MCF 10A (cell line): ENCODE results near the gene VEGFA. TPM values are rescaled to one million over a fixed set of nuclear protein-coding genes. Genes with fewer than 3 reads are reported as not detected.

Experiments used
- BruUV-seq: library from RNA; stranded (reverse); fragments of 400-500 nt; replicated peaks from 2 replicates; lab custom pipeline; 2021; lab: Mats Ljungman, UMichigan
- CTCF ChIA-PET: fragments of 300-600 bp; sonication (Branson Sonifier 250); formaldehyde crosslinking; extraction: SDS; loops from one replicate; lab custom pipeline; 2021; ENCODE audit warnings: antibody characterized with exemption, inconsistent platforms; lab: Yijun Ruan, JAX
- POLR2A ChIA-PET: fragments of 300-600, 350-650 bp; sonication (Branson Sonifier 250); formaldehyde crosslinking; extraction: SDS; loops from one replicate; lab custom pipeline; 2020; ENCODE audit warnings: antibody characterized with exemption, inconsistent platforms; lab: Yijun Ruan, JAX
- DNase-seq: peaks from one replicate; pipeline ENCODE4 v3.0.0-alpha.2; 2018; ENCODE audit not compliant: unreplicated experiment
- H3K27ac Mint-ChIP-seq: one replicate; pipeline ENCODE4 v1.8.0; 2022; ENCODE audit warnings: mild to moderate bottlenecking, low read depth, mixed read lengths; ENCODE audit not compliant: unreplicated experiment
- H3K27me3 Mint-ChIP-seq: one replicate; pipeline ENCODE4 v1.8.0; 2022; ENCODE audit warnings: mixed read lengths; ENCODE audit not compliant: insufficient read depth, unreplicated experiment
- H3K36me3 Mint-ChIP-seq: one replicate; pipeline ENCODE4 v1.8.0; 2022; ENCODE audit warnings: mild to moderate bottlenecking, moderate library complexity, mixed read lengths; ENCODE audit not compliant: insufficient read depth, unreplicated experiment
- H3K4me1 Mint-ChIP-seq: one replicate; pipeline ENCODE4 v1.8.0; 2022; ENCODE audit warnings: mixed read lengths; ENCODE audit not compliant: insufficient read depth, unreplicated experiment
- H3K4me3 Mint-ChIP-seq: one replicate; pipeline ENCODE4 v1.8.0; 2022; ENCODE audit warnings: mild to moderate bottlenecking, moderate library complexity, mixed read lengths; ENCODE audit not compliant: unreplicated experiment
- H3K9me3 Mint-ChIP-seq: one replicate; pipeline ENCODE4 v1.8.0; 2022; ENCODE audit warnings: mixed read lengths; ENCODE audit not compliant: unreplicated experiment
- intact Hi-C: fragments of 100-400 bp; cut with micrococcal nuclease; formaldehyde crosslinking; loops from 2 replicates; pipeline ENCODE4 v1.14.1; 2022
- total RNA-seq: library from RNA; stranded (reverse); gene quantifications from 2 replicates; pipeline ENCODE4 v1.2.3, GENCODE V29; 2022
- TF ChIP-seq, protein P1 (sequence below): fragments of 200-600 bp; IDR thresholded peaks from one replicate; pipeline ENCODE4 v1.8.0; 2022; ENCODE audit warnings: antibody characterized with exemption, mild to moderate bottlenecking; ENCODE audit not compliant: unreplicated experiment

Gene VEGFA
- total RNA-seq, 1 experiment from 2014 or later, result 265 TPM

DNA sequence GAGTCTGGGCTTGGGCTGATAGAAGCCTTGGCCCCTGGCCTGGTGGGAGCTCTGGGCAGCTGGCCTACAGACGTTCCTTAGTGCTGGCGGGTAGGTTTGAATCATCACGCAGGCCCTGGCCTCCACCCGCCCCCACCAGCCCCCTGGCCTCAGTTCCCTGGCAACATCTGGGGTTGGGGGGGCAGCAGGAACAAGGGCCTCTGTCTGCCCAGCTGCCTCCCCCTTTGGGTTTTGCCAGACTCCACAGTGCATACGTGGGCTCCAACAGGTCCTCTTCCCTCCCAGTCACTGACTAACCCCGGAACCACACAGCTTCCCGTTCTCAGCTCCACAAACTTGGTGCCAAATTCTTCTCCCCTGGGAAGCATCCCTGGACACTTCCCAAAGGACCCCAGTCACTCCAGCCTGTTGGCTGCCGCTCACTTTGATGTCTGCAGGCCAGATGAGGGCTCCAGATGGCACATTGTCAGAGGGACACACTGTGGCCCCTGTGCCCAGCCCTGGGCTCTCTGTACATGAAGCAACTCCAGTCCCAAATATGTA, 957 bp upstream of the VEGFA start:
- Mint-ChIP-seq H3K9me3 (no peaks in the 10 kb centered on the region), H3K4me1 (peaks cover 11% of the 10 kb centered on the region), H3K27ac (peak overlapping the region; percentile 81), H3K36me3 (peaks cover 10% of the 10 kb centered on the region), H3K27me3 (no peaks in the 10 kb centered on the region), H3K4me3 (peak overlapping the region; percentile 98)
- CTCF ChIA-PET, result interaction anchor here (0.6 to 8.9 kb wide), 46 partner anchors 8 to 1146 kb away, joined by 3 to 237 read pairs (median 4); partner anchors contain the start of gene MRPS18A
- no TSS peak for BruUV-seq
- POLR2A ChIA-PET, result interaction anchor here (0.7 to 4.3 kb wide), 11 partner anchors 34 to 310 kb away, joined by 3 to 48 read pairs (median 15); partner anchors contain the start of gene MRPS18A
- no peak for DNase-seq
- TF ChIP-seq, protein P1, sequence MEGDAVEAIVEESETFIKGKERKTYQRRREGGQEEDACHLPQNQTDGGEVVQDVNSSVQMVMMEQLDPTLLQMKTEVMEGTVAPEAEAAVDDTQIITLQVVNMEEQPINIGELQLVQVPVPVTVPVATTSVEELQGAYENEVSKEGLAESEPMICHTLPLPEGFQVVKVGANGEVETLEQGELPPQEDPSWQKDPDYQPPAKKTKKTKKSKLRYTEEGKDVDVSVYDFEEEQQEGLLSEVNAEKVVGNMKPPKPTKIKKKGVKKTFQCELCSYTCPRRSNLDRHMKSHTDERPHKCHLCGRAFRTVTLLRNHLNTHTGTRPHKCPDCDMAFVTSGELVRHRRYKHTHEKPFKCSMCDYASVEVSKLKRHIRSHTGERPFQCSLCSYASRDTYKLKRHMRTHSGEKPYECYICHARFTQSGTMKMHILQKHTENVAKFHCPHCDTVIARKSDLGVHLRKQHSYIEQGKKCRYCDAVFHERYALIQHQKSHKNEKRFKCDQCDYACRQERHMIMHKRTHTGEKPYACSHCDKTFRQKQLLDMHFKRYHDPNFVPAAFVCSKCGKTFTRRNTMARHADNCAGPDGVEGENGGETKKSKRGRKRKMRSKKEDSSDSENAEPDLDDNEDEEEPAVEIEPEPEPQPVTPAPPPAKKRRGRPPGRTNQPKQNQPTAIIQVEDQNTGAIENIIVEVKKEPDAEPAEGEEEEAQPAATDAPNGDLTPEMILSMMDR, result no peak
- intact Hi-C loops, result loop anchor here (1.0 kb wide), 4 partner anchors 46 to 569 kb away; no protein-coding TSS in a partner anchor

DNA sequence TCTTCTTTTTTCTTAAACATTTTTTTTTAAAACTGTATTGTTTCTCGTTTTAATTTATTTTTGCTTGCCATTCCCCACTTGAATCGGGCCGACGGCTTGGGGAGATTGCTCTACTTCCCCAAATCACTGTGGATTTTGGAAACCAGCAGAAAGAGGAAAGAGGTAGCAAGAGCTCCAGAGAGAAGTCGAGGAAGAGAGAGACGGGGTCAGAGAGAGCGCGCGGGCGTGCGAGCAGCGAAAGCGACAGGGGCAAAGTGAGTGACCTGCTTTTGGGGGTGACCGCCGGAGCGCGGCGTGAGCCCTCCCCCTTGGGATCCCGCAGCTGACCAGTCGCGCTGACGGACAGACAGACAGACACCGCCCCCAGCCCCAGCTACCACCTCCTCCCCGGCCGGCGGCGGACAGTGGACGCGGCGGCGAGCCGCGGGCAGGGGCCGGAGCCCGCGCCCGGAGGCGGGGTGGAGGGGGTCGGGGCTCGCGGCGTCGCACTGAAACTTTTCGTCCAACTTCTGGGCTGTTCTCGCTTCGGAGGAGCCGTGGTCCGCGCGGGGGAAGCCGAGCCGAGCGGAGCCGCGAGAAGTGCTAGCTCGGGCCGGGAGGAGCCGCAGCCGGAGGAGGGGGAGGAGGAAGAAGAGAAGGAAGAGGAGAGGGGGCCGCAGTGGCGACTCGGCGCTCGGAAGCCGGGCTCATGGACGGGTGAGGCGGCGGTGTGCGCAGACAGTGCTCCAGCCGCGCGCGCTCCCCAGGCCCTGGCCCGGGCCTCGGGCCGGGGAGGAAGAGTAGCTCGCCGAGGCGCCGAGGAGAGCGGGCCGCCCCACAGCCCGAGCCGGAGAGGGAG, 580 bp downstream of the VEGFA start:
- DNase-seq, result peak; percentile 69
- Mint-ChIP-seq H3K27me3 (no peaks in the 10 kb centered on the region), H3K4me3 (peak overlapping the region; percentile 98), H3K4me1 (peaks cover 26% of the 10 kb centered on the region), H3K36me3 (peaks cover 16% of the 10 kb centered on the region), H3K27ac (peak overlapping the region; percentile 81), H3K9me3 (no peaks in the 10 kb centered on the region)
- ChIA-PET POLR2A (interaction anchor here (0.6 to 5.0 kb wide), 25 partner anchors 32 to 315 kb away, joined by 3 to 55 read pairs (median 5); partner anchors contain the start of genes GTPBP2 and MRPS18A), CTCF (interaction anchor here (0.6 to 8.9 kb wide), 38 partner anchors 9 to 508 kb away, joined by 3 to 237 read pairs (median 3); partner anchors contain the start of genes MRPS18A and MYMX)
- TSS peak; percentile 82 for BruUV-seq
- TF ChIP-seq, protein P1, result no peak
- intact Hi-C loops, result loop anchor here (2.0 to 10.0 kb wide), 4 partner anchors 67 to 474 kb away; partner anchors contain the start of genes GTPBP2 and HSP90AB1

DNA sequence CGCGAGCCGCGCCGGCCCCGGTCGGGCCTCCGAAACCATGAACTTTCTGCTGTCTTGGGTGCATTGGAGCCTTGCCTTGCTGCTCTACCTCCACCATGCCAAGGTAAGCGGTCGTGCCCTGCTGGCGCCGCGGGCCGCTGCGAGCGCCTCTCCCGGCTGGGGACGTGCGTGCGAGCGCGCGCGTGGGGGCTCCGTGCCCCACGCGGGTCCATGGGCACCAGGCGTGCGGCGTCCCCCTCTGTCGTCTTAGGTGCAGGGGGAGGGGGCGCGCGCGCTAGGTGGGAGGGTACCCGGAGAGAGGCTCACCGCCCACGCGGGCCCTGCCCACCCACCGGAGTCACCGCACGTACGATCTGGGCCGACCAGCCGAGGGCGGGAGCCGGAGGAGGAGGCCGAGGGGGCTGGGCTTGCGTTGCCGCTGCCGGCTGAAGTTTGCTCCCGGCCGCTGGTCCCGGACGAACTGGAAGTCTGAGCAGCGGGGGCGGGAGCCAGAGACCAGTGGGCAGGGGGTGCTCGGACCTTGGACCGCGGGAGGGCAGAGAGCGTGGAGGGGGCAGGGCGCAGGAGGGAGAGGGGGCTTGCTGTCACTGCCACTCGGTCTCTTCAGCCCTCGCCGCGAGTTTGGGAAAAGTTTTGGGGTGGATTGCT, 1.3 kb downstream of the VEGFA start:
- no TSS peak for BruUV-seq
- peak overlapping the region; percentile 92 for H3K27ac Mint-ChIP-seq
- peak; percentile 66 for DNase-seq
- H3K27me3 Mint-ChIP-seq, result no peaks in the 10 kb centered on the region
- TF ChIP-seq, protein P1, result no peak
- H3K36me3 Mint-ChIP-seq, result peaks cover 16% of the 10 kb centered on the region
- intact Hi-C loops, result loop anchor here (2.0 to 10.0 kb wide), 4 partner anchors 66 to 473 kb away; partner anchors contain the start of genes GTPBP2 and HSP90AB1
- peaks cover 27% of the 10 kb centered on the region for H3K4me1 Mint-ChIP-seq
- H3K4me3 Mint-ChIP-seq, result peak overlapping the region; percentile 98
- ChIA-PET CTCF (interaction anchor here (0.6 to 8.9 kb wide), 12 partner anchors 32 to 813 kb away, joined by 3 to 237 read pairs (median 4); partner anchors contain the start of gene MRPS18A), POLR2A (interaction anchor here (0.6 to 5.0 kb wide), 20 partner anchors 32 to 307 kb away, joined by 3 to 55 read pairs (median 6); partner anchors contain the start of genes GTPBP2 and MRPS18A)
- H3K9me3 Mint-ChIP-seq, result no peaks in the 10 kb centered on the region
